ENCODE results near the gene POU2F2.

POU2F2 gene

DNA sequence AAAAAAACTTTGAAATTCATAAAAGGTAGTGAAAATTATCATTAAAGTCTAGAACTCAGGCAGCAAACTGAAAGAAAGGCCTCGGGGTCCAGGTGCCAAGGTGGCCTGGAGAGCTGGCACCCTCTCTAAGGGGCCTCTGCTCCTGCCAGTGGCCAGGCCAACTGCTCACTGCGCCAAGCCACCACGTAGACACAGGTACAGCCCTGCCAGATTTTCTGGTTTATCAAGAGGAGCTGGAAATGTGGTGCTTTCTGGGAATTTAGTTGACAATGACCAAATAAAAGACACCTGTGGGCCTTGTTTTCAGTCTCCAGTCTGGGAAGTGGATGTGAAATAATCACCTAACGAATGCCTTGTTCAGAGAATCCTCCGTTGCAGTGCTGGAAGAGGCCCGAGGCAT lies 33.5 kb downstream of the POU2F2 start:
- DNase-seq: no peak

DNA sequence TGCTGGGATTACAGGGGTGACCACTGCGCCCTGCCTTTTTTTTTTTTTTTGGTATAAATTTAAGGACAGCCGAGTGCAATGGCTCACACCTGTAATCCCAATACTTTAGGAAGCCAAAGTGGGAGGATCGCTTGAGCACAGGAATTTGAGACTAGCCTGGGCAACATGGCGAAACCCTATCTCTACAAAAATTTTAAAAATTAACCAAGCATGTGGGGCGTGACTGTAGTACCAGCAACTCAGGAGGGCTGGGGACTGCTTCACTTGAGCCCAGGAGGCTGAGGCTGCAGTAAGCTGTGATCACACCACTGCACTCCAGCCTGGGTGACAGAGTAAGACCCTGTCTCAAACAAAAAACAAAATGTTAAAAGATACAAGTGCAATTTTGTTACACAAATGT lies 34.8 kb downstream of the POU2F2 start:
- no peak for DNase-seq

DNA sequence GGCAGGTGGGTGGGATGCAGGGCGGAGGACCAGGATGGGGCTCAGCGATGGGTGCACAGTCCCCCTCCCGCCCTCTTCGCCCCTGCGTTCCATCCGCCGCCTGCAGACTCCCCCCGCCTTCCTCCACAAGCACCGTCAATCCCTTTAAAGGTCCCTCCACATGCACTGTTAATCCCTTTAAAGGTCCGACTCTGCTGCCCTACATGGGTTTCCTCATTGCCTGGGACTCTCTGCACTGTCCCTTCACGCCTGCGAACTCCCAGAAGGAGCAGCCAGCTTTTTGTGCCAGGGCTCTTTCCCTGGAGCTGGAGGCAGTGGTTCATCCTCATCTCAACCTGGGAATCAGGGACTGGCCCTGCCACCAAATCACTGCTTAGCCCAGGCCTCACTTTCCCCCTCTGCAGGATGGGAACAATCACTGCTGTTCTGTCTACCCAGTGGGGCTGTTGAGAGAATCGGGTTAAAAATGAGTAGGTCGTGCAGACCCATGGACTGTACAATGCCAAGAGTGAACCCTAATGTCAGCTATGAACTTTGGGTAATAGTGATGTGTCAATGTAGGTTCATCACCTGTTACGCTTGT lies 35.9 kb downstream of the POU2F2 start:
- DNase-seq: no peak

DNA sequence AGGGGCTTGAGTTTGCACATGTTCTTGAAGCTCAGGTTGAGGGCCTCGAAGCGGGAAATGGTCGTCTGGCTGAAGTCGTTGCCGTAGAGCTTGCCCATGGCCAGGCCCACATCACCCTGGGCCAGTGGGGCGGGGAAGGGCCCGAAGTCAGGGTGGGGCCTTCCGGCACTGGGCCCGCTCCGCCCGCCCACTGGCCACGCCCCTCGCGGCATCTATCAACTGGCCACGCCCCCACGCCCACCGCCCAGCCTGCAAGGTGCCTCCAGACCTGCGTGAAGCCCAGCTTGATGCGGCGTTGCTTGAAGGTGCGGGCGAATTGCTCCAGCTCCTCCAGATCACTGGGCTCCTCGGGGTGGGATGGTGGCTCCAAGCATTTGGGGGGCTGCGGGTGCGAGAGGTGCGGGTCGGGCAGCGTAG lies 36.4 kb downstream of the POU2F2 start:
- no peak for DNase-seq

DNA sequence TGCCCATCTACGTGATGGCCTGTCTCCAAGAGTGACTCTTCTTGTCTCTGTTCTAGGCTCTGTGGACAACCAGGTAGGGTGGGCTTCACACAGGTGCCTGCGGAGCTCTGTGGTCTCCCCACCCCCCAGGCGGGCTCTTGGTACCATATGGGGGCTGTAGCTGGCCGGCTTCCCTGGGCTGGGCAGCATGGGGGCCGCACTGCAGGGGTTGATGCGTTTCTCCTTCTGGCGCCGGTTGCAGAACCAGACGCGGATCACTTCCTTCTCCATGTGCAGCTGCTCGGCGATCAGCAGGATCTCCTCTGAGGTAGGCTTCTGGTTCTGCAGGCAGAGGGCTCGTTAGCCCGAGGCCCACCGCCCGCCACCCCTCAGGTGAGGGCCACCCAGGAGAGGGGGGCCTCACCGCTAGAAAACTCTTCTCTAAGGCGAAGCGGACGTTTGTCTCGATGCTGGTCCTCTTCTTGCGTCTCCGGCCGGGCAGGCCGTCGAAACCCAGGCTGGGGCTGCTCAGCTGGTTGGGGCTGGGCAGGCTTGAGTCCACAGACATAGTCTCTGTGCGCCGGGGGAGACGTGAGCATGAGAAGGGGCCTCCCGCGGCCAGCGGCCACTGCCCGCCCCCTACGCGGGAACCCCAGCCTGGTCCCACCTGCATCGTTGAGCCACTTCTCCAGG lies 37.0 kb downstream of the POU2F2 start:
- DNase-seq: no peak

DNA sequence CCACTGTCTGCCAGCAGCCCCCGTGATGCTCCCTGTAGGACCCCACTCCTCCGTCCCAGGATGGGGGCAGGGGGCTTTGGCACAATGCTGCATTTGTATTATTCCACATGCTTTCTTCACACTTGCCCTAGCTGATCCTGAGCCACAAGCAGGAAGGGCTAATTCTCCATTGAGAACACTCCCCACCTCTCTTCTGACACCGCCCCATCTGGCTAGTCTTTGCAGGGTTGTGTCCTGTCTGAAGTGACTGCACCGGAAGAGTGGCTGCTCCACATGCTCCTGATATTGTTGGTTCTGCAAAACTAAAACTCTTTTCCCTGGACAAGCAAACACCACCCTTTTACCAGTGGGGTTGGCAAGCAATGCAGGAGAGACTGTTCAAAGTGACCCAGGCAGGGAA lies 38.3 kb downstream of the POU2F2 start:
- DNase-seq: no peak

DNA sequence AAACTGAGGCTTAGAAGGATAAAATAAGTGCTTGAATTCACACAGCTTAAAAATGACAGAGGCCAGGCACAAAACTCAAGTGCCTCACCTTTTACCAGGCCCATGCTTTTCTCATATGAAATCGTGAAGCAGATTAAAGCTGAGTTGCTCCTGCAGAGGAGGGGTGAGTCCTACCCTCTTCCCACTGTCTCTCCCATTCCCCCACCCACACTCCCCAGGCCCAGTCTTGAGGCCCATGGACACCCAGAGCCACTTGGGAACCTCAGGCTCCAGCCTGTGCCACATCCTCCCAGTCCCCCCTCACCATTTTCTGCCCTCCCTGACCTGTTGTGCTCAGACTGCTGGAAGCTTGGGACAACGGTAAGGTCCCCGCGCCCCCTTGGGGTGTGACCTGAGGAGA lies 38.7 kb downstream of the POU2F2 start:
- no peak for DNase-seq

DNA sequence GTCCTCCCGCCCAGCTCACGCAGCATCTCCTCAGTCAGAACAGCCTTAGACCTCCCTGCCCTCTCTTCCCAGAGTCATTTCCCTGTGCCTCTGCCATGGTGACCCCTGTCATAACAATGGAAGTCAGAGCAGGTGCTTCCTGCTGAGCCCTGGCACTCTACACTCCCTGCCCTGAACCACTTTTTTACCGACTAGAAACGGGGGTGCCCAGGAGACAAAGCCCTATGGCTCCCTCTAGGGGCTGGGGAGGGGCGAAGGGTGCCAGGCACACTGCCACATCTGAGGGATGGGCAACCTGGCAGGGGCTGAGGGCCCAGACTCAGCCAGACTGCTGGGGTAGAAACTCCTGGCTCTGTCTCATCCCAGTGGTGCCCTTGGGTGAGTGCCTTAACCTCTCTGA lies 39.9 kb downstream of the POU2F2 start:
- DNase-seq: peak; percentile 52

DNA sequence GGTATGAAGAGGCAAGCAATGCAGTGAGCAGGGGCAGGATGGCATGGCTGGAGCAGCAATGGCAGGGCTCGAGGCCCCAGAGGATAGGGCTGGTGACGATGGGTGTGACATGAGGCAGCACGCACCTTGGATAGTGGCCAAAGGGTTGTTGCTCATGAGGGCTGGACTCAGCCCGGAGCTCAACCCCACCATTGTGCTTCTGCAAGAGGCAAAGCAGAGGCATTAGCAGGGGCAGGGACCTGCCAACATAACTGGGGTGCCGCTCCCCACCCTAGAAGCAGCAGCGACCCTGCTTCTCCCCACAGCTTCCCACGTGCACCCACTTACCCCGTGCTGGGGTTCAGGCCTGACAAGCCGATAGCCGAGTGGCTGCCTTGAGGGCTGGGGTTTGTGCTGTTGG lies 40.5 kb downstream of the POU2F2 start:
- DNase-seq: no peak

DNA sequence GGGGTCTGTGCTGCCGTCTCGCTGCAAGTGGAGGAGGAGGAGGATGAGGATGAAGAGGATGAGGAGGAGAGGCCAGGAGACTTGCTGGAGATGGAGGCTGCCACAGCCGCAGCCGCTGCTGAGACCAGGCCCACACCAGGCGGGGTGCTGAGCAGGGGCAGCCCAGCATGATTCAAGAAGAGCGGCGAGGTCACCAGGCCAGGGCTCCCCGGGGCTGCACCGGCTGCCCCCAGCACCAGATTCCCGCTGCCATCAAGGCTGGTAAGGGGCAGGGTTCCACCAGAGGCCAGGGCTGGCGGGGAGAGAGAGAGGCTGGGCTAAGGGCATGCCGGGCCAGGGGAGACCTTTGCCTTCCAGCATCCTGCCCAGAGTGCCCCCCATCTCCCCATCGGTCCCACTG lies 40.9 kb downstream of the POU2F2 start:
- DNase-seq: no peak

DNA sequence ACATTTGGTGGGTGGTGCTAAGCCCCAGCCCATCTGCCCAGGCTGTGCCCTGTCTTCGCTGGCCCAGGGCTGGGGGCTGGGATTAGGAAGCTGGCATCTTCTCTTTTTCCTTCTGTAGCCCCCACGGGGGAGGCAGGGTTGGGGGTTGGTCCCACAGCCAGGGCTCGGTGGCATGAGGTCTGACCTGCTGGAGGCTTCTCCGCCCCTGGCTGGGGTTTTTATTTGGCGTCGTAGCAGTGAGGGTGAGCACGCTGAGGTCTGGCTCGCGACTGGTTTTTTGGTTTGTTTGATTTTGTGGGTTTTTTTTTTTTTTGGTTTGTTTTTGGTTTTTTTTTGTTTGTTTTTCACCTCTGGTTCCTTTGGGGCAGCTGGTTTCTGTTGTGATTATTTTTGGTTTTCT lies 41.6 kb downstream of the POU2F2 start:
- DNase-seq: no peak

DNA sequence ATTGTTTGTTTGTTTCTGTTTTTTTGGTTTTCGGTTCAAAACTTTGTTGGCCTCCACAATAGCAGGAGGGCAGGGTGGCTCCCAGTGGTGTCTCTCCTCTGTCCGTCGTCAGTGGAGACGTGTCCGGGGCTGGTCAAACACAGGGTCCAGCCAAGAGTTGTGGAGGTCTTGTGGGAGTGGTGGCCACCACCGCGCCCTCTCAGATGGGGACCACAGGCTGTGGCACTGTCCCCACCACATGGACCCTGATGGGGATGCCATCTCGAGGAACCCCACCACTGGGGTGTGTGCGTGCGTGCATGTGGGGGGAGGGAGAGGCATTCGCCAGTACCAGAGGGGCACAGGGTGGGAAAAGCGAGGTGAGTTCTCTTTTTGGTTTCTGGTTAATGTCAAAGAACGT lies 42.5 kb downstream of the POU2F2 start:
- no peak for DNase-seq

DNA sequence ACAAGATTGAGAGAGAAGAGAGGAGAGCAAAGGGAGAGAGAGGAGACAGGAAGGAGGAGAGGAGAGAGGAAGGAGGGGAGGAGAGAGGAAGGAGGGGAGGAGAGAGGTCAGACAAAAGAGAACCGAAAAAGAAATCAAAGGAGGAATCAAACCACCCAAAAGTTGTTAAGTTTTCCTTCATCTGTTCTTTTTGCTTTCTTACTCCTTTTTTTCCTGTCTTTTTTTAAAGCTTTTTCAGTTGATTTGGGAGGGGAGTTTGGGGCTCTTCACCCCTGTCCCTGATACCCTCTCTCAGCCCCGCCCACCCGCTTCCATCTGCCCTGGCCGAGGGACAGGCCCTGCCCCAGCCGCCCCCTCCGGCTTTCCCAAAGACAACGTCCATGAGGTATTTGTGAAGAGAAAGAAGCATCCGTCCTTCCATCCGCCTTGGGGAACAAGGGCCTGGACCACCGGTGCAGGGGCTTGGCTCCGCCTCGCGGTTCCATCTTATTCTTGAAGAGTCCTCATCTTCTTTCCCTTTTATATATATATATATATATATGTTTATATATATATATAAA lies 43.0 kb downstream of the POU2F2 start:
- no peak for DNase-seq

DNA sequence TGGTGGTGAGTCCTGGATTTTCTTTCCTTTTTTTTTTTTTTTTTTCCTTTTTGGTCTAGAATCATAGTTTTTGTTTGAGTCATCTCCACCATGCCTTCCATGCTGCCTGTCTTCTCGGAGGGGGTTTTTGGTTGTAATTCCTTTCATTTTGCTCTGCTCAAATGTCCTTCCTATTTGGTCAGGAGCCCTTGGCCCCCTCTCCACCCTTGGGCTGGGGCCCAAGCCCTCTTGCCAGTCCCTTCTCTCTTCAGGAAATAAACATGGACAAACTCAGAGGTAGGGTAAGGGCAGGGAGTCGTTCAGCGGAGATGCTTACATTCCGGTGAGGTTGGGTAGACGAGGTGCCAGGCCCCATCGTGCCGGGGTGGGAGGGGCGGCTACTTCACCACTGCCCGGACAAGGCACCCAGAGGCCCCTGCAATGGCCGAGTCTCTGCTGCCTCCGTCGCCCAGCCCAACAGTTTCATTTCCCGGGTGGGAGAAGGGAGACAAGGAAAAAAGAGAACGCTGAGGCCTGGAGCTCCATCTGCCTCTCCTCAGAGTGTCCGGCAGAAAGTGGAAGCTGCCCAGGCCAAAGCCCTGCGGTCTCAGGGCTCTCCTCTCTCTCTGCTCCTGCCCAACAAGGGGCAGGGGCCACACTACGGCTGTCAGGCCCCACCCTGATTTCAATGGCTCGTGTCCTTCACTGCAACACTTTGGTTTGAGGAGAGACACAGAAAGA lies 43.6 kb downstream of the POU2F2 start:
- no peak for DNase-seq

DNA sequence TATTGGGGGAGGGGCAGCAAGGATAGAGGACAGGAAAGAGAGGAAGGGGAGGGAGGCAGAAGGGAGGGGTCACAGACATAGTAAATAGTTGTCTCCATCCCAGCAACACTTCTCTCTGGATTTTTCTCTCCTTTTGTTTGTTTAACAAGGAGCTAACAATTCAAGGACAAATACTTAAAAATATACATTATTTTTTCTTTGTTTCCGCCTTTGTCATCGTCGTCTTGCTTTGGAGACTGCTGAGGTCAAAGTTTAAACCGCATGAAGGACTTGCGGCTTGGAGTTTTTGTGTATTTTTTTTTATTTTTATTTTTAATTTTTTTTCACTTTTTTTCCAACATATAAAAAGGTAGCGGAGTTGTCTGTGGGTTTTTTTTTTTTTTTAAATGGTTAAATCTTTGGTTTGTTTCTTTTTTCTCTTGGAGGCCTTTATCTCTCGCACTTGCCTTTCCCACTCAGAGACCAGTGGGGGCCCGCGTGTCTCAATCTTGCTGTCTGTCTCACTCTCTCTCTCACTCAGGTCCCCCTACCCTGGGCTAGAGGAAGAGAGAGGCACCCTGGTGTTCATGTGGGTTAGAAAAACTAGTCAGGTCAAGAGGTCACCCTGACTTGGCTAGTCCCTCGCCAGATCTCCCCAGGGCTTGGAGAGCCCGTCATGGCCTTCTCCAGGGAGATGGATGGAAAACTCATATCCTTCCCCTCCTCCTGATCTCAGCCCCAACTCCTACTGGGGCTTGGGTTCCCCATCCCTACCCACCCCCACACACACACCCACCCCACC lies 45.3 kb downstream of the POU2F2 start:
- no peak for DNase-seq

DNA sequence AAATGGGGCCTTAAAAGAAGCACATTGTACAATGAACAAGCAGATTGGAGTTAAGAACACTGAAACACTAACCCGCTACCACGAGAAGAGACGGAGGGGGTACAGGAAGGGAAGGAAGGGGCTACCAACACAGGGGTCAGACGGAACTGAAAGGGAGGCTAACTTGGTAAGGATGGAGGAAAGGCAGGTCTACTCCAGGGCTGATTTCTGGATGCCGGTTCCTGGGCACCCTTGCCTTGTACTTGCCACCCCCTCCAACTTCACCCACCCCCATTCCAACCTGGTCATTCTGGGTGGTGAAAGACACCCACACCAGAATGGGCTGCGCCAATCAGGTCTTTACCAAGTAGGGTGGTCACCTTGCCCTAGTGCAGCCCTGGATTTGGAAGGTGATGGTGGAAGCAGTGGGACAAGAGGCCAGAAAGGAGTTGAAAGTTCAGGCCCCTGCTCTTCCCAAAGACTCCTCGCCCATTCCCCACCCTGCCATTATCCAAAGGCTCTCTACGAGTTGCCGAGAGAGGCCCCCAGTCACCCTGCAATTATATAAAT lies 46.0 kb downstream of the POU2F2 start:
- no peak for DNase-seq

DNA sequence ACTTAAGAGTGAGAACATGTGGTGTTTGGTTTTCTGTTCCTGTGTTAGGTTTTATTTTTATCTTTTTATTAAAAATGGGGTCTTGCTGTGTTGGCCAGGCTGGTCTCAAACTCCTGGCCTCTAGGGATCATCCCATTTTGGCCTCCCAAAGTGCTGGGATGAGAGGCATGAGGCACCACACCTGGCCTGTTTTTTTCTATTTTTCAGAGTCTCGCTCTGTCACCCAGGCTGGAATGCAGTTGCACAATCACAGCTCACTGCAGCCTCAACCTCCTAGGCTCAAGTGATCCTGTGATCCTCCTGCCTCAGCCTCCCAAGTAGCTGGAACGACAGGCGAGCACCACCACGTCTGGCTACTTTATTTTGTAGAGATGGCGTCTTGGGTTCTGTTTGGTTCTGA lies 48.7 kb downstream of the POU2F2 start:
- no peak for DNase-seq

DNA sequence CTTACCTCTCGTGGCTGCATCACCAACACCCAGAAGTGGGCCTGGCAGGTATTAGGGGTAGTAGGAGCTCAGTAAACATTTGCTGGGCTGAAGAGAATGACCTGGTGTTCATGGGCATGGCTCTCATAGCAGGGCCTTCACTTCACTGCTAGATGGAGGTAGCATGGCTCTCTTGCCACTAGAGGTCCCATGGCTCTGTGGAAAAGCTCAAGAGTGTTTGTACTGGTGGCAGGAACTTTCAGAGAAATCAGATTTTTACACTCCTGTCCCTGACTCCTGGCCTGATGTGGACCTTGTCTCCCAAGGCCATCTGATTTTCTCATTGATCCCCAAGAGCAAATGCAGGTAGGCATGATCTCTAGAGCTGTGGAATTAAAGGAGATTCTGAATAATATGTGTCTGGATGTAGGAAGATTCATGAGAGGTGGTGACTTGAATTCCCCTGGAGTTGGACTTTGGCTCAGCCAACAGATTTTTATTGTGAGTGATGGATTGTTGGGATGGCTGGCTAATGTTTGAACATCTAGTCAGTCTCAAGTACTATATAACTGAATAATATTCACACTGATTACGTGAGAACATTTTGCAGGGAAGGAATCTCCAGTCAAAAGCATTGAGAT lies 50.6 kb downstream of the POU2F2 start:
- peak; percentile 26 for DNase-seq

DNA sequence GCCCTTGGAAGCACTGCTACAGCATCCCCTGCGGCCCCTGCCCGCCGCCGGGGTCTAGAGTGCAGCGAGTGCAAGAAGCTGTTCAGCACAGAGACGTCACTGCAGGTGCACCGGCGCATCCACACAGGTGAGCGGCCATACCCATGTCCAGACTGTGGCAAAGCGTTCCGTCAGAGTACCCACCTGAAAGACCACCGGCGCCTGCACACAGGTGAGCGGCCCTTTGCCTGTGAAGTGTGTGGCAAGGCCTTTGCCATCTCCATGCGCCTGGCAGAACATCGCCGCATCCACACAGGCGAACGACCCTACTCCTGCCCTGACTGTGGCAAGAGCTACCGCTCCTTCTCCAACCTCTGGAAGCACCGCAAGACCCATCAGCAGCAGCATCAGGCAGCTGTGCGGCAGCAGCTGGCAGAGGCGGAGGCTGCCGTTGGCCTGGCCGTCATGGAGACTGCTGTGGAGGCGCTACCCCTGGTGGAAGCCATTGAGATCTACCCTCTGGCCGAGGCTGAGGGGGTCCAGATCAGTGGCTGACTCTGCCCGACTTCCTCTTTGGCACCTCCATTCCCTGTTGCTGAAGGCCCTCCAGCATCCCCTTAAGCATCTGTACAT lies 51.4 kb downstream of the POU2F2 start:
- no peak for DNase-seq

DNA sequence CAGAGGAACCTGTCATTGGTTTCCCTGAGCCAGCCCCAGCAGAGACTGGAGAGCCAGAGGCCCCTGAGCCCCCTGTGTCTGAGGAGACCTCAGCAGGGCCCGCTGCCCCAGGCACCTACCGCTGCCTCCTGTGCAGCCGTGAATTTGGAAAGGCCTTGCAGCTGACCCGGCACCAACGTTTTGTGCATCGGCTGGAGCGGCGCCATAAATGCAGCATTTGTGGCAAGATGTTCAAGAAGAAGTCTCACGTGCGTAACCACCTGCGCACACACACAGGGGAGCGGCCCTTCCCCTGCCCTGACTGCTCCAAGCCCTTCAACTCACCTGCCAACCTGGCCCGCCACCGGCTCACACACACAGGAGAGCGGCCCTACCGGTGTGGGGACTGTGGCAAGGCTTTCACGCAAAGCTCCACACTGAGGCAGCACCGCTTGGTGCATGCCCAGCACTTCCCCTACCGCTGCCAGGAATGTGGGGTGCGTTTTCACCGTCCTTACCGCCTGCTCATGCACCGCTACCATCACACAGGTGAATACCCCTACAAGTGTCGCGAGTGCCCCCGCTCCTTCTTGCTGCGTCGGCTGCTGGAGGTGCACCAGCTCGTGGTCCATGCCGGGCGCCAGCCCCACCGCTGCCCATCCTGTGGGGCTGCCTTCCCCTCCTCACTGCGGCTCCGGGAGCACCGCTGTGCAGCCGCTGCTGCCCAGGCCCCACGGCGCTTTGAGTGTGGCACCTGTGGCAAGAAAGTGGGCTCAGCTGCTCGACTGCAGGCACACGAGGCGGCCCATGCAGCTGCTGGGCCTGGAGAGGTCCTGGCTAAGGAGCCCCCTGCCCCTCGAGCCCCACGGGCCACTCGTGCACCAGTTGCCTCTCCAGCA lies 52.1 kb downstream of the POU2F2 start:
- no peak for DNase-seq

DNA sequence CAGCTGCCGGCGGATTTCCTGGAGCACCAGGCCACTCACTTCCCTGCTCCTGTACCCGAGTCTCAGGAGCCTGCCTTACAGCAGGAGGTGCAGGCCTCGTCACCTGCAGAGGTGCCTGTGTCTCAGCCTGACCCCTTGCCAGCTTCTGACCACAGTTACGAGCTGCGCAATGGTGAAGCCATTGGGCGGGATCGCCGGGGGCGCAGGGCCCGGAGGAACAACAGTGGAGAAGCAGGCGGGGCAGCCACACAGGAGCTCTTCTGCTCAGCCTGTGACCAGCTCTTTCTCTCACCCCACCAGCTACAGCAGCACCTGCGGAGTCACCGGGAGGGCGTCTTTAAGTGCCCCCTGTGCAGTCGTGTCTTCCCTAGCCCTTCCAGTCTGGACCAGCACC lies 53.0 kb downstream of the POU2F2 start:
- DNase-seq: no peak

Measured in CD4-positive, alpha-beta T cell treated with Interleukin-17A for 4 hours (primary cell).